Astrocyte (in vitro differentiated cells and primary cell): ENCODE measurements around the gene EML6. TPM values are rescaled to one million over a fixed set of nuclear protein-coding genes. Genes with fewer than 3 reads are reported as not detected.
"Not testable (repeated sequence)": the region's sequence is repeated elsewhere in the genome, so short reads cannot be mapped to it uniquely, and the experiment has no call there.

Source experiments
- DNase-seq: peaks from one replicate; pipeline ENCODE4 v3.0.0-alpha.2; 2010; ENCODE audit warnings: low read depth
- FAIRE-seq: peaks from 2 replicates; lab custom pipeline; 2011; peaks lifted over from hg19 to GRCh38; lab: Jason Lieb, UNC
- H2AFZ ChIP-seq: 2 replicates; pipeline ENCODE4 v1.6.0; 2012; ENCODE audit warnings: low read depth, low read length, inconsistent platforms
- H3K27ac ChIP-seq: 2 replicates; pipeline ENCODE4 v1.5.1; 2011; ENCODE audit warnings: low read depth, low read length, inconsistent platforms
- H3K27me3 ChIP-seq: 2 replicates; pipeline ENCODE4 v1.6.0; 2011; ENCODE audit warnings: low read length, inconsistent platforms; ENCODE audit not compliant: insufficient read depth
- H3K36me3 ChIP-seq: 2 replicates; pipeline ENCODE4 v1.5.1; 2011; ENCODE audit warnings: low read length, inconsistent platforms; ENCODE audit not compliant: insufficient read depth
- H3K4me1 ChIP-seq: 2 replicates; pipeline ENCODE4 v1.5.1; 2011; ENCODE audit warnings: low read length, inconsistent platforms; ENCODE audit not compliant: insufficient read depth
- H3K4me2 ChIP-seq: 2 replicates; pipeline ENCODE4 v1.6.0; 2012; ENCODE audit warnings: low read length, inconsistent platforms
- H3K4me3 ChIP-seq: 2 replicates; pipeline ENCODE4 v1.5.1; 2011; ENCODE audit warnings: low read depth, mild to moderate bottlenecking, low read length, inconsistent platforms; ENCODE audit not compliant: insufficient read depth
- H3K79me2 ChIP-seq: 2 replicates; pipeline ENCODE4 v1.6.0; 2012; ENCODE audit warnings: mild to moderate bottlenecking, low read length, inconsistent platforms; ENCODE audit not compliant: insufficient read depth
- H3K9ac ChIP-seq: 2 replicates; pipeline ENCODE4 v1.6.0; 2012; ENCODE audit warnings: mild to moderate bottlenecking, low read length, inconsistent platforms
- H3K9me3 ChIP-seq: 2 replicates; pipeline ENCODE4 v1.5.1; 2012; ENCODE audit warnings: low read depth, mild to moderate bottlenecking, low read length, inconsistent platforms; ENCODE audit not compliant: insufficient read depth
- H4K20me1 ChIP-seq: 2 replicates; pipeline ENCODE4 v1.6.0; 2012; ENCODE audit warnings: low read length, inconsistent platforms; ENCODE audit not compliant: insufficient read depth
- H3K27ac Mint-ChIP-seq: one replicate; pipeline ENCODE4 v1.8.0; 2021; ENCODE audit warnings: mild to moderate bottlenecking, mixed read lengths; ENCODE audit not compliant: unreplicated experiment
- H3K27me3 Mint-ChIP-seq: one replicate; pipeline ENCODE4 v1.8.0; 2021; ENCODE audit warnings: low read depth, mixed read lengths; ENCODE audit not compliant: unreplicated experiment
- H3K36me3 Mint-ChIP-seq: one replicate; pipeline ENCODE4 v1.8.0; 2021; ENCODE audit warnings: low read depth, mixed read lengths; ENCODE audit not compliant: unreplicated experiment
- H3K4me1 Mint-ChIP-seq: one replicate; pipeline ENCODE4 v1.8.0; 2021; ENCODE audit warnings: low read depth, mixed read lengths; ENCODE audit not compliant: unreplicated experiment
- H3K4me3 Mint-ChIP-seq: one replicate; pipeline ENCODE4 v1.8.0; 2021; ENCODE audit warnings: mild to moderate bottlenecking, moderate library complexity, mixed read lengths; ENCODE audit not compliant: unreplicated experiment
- H3K9me3 Mint-ChIP-seq: one replicate; pipeline ENCODE4 v1.8.0; 2021; ENCODE audit warnings: mild to moderate bottlenecking, mixed read lengths; ENCODE audit not compliant: unreplicated experiment
- CTCF ChIP-seq: IDR thresholded peaks from 2 replicates; pipeline ENCODE4 v1.5.1; 2011; ENCODE audit warnings: low read depth, mild to moderate bottlenecking, inconsistent platforms, low read length, moderate library complexity; ENCODE audit not compliant: insufficient read depth
- EZH2 ChIP-seq: IDR thresholded peaks from 2 replicates; pipeline ENCODE4 v1.6.1; 2012; ENCODE audit warnings: mild to moderate bottlenecking, low read length, inconsistent platforms; ENCODE audit not compliant: insufficient read depth
- total RNA-seq: library from RNA; stranded (reverse); gene quantifications from 2 replicates; pipeline ENCODE4 v1.2.1, GENCODE V29; 2021

The EML6 gene
- total RNA-seq, 1 donor from 2014 or later, result 0.23 TPM

GRCh38 chr2:54988612-54989011, 265.1 kb downstream of the EML6 start:
- Histone ChIP-seq H3K9ac (no peak overlapping the region), H3K79me2 (peaks cover 99% of the 10 kb centered on the region), H3K27ac (no peak overlapping the region), H3K4me2 (no peak overlapping the region), H3K4me3 (no peak overlapping the region), H3K27me3 (no peaks in the 10 kb centered on the region), H3K9me3 (no peaks in the 10 kb centered on the region), H4K20me1 (peaks cover 97% of the 10 kb centered on the region), H3K36me3 (peaks cover 16% of the 10 kb centered on the region), H3K4me1 (peaks cover 12% of the 10 kb centered on the region), H2AFZ (no peak overlapping the region)
- no peak overlapping the region for H3K27ac Mint-ChIP-seq
- peaks cover 4% of the 10 kb centered on the region for H3K36me3 Mint-ChIP-seq
- DNase-seq (no peak), FAIRE-seq (no peak)
- H3K4me1 Mint-ChIP-seq, result peaks cover 22% of the 10 kb centered on the region
- H3K27me3 Mint-ChIP-seq, result no peaks in the 10 kb centered on the region
- TF ChIP-seq CTCF (no peak), EZH2 (no peak)
- no peaks in the 10 kb centered on the region for H3K9me3 Mint-ChIP-seq
- no peak overlapping the region for H3K4me3 Mint-ChIP-seq

GRCh38 chr2:54990694-54991093, 267.2 kb downstream of the EML6 start:
- not testable (repeated sequence) for H3K4me1 ChIP-seq, DNase-seq, H3K36me3 Mint-ChIP-seq, FAIRE-seq, H3K27me3 Mint-ChIP-seq, H3K27ac ChIP-seq, H3K9me3 Mint-ChIP-seq, H3K9ac ChIP-seq, H2AFZ ChIP-seq, H3K4me3 ChIP-seq, H3K4me2 ChIP-seq, H3K9me3 ChIP-seq, H3K27ac Mint-ChIP-seq, H3K27me3 ChIP-seq, H3K4me3 Mint-ChIP-seq
- H3K36me3 ChIP-seq, result peaks cover 12% of the 10 kb centered on the region
- H3K79me2 ChIP-seq, result peaks cover 99% of the 10 kb centered on the region
- H3K4me1 Mint-ChIP-seq, result peaks cover 23% of the 10 kb centered on the region
- H4K20me1 ChIP-seq, result peaks cover 96% of the 10 kb centered on the region

- no peaks in the 10 kb centered on the region for H3K36me3 Mint-ChIP-seq
- peaks cover 48% of the 10 kb centered on the region for H3K4me1 Mint-ChIP-seq
- H4K20me1 ChIP-seq, result peaks cover 98% of the 10 kb centered on the region
These were observed 272.1 kb downstream of the EML6 start for GRCh38 chr2:54995553-54995952.

More at GRCh38 chr2:54995553-54995952, 272.1 kb downstream of the EML6 start:
- Histone ChIP-seq H3K9me3 (no peaks in the 10 kb centered on the region), H3K79me2 (peaks cover 99% of the 10 kb centered on the region), H3K4me2 (no peak overlapping the region), H3K9ac (no peak overlapping the region), H3K4me3 (no peak overlapping the region), H3K27me3 (no peaks in the 10 kb centered on the region), H3K36me3 (no peaks in the 10 kb centered on the region), H3K27ac (no peak overlapping the region), H3K4me1 (peaks cover 20% of the 10 kb centered on the region), H2AFZ (no peak overlapping the region)
- Mint-ChIP-seq H3K27ac (no peak overlapping the region), H3K4me3 (peak overlapping the region; percentile 30), H3K9me3 (no peaks in the 10 kb centered on the region), H3K27me3 (no peaks in the 10 kb centered on the region)
- FAIRE-seq (no peak), DNase-seq (no peak)
- no peak for TF ChIP-seq CTCF
- no peak for TF ChIP-seq EZH2
